Amniotic stem cell (primary cell): ENCODE measurements around the gene GPR61.

Source experiments
- DNase-seq: peaks from one replicate; lab custom pipeline; 2025; lab: John Stamatoyannopoulos, UW

The GPR61 gene

GRCh38 chr1:109570414-109570813, 30.7 kb downstream of the GPR61 start:
- DNase-seq: no peak

- no peak for DNase-seq
Observed at GRCh38 chr1:109573785-109574184, 34.1 kb downstream of the GPR61 start.

GRCh38 chr1:109578947-109579443, 39.3 kb downstream of the GPR61 start:
- DNase-seq: no peak

- no peak for DNase-seq
Observed at GRCh38 chr1:109579491-109579890, 39.8 kb downstream of the GPR61 start.

- DNase-seq: no peak
Observed at GRCh38 chr1:109582021-109582420, 42.3 kb downstream of the GPR61 start.

GRCh38 chr1:109584766-109585165, 45.1 kb downstream of the GPR61 start:
- no peak for DNase-seq

GRCh38 chr1:109586055-109586454, 46.4 kb downstream of the GPR61 start:
- no peak for DNase-seq

GRCh38 chr1:109589177-109589576, 49.5 kb downstream of the GPR61 start:
- no peak for DNase-seq

- no peak for DNase-seq
Observed at GRCh38 chr1:109589679-109590078, 50.0 kb downstream of the GPR61 start.

- DNase-seq: no peak
Observed at GRCh38 chr1:109592916-109593315, 53.2 kb downstream of the GPR61 start.

GRCh38 chr1:109595531-109595930, 55.9 kb downstream of the GPR61 start:
- DNase-seq: no peak
